B cell (primary cell): ENCODE measurements around the gene BRSK1. TPM values are rescaled to one million over a fixed set of nuclear protein-coding genes. Genes with fewer than 3 reads are reported as not detected.

ENCODE experiments used
- ATAC-seq: fragments of 200-7000 bp; cut with Tn5 transposase; one replicate; pipeline ENCODE4 v1.10.0; 2021; ENCODE audit warnings: low read depth, mild to moderate bottlenecking, moderate number of reproducible peaks, moderate library complexity
- CTCF ChIA-PET: fragments of 350-600 bp; sonication (Branson Sonifier 250); formaldehyde crosslinking; loops from one replicate; lab custom pipeline; 2021; ENCODE audit warnings: antibody characterized with exemption, inconsistent platforms; lab: Charles Lee
- POLR2A ChIA-PET: fragments of 350-600 bp; sonication (Branson Sonifier 250); formaldehyde crosslinking; loops from one replicate; lab custom pipeline; 2021; ENCODE audit warnings: antibody characterized with exemption; lab: Charles Lee
- DNase-seq: peaks from one replicate; pipeline ENCODE4 v3.0.0; 2013
- H2AFZ ChIP-seq: 2 replicates; pipeline ENCODE4 v1.6.1; 2012; ENCODE audit warnings: mild to moderate bottlenecking, low read depth, low read length; ENCODE audit not compliant: insufficient read depth, poor library complexity, severe bottlenecking
- H3K27ac ChIP-seq, 2 donors: 1 replicate in 1 of 2; 2 replicates in 1 of 2; pipeline ENCODE4 v1.5.1; 2012 to 2013; ENCODE audit warnings: low read length in 2 of 2, mild to moderate bottlenecking in 2 of 2, moderate library complexity in 1 of 2
- H3K27me3 ChIP-seq, 4 experiments: fragments of 200-600 bp in 1 of 4; sonication (generic) in 1 of 4; replicated peaks in 1 of 4; 1 replicate in 2 of 4; 2 replicates in 2 of 4; pipeline versions ENCODE4 v1.6.1 to v1.7.0; 2013 to 2016; ENCODE audit warnings: low read length in 3 of 4, mild to moderate bottlenecking in 2 of 4, mixed read lengths in 1 of 4, moderate library complexity in 1 of 4; ENCODE audit not compliant: insufficient read depth in 4 of 4, control insufficient read depth in 3 of 4; ENCODE audit errors: control extremely low read depth in 1 of 4
- H3K36me3 ChIP-seq, 2 experiments: replicated peaks in 1 of 2; 1 replicate in 1 of 2; 2 replicates in 1 of 2; pipeline versions ENCODE4 v1.6.1 to v1.7.1; 2013; ENCODE audit warnings: low read length in 1 of 2; ENCODE audit not compliant: insufficient read depth in 2 of 2, control insufficient read depth in 1 of 2; ENCODE audit errors: control extremely low read depth in 1 of 2, extremely low read depth in 1 of 2
- H3K4me1 ChIP-seq, 2 donors: fragments of 200-600 bp in 1 of 2; sonication (generic) in 1 of 2; 1 replicate in 1 of 2; 2 replicates in 1 of 2; pipeline versions ENCODE4 v1.5.1 to v1.6.1; 2013 to 2017; ENCODE audit warnings: low read length in 2 of 2; ENCODE audit not compliant: control insufficient read depth in 2 of 2, insufficient read depth in 2 of 2
- H3K4me2 ChIP-seq: replicated peaks from 2 replicates; pipeline ENCODE3; 2012; ENCODE audit warnings: mild to moderate bottlenecking, low read depth, low read length; ENCODE audit not compliant: poor library complexity, severe bottlenecking
- H3K4me3 ChIP-seq, 5 experiments: fragments of 200-600 bp in 1 of 5; sonication (generic) in 1 of 5; 1 replicate in 3 of 5; 2 replicates in 2 of 5; pipeline versions ENCODE4 v1.5.1 to v1.7.0; 2011 to 2016; ENCODE audit warnings: low read length in 4 of 5, mild to moderate bottlenecking in 4 of 5, low read depth in 2 of 5, control low read depth in 1 of 5, moderate library complexity in 1 of 5; ENCODE audit not compliant: insufficient read depth in 1 of 5; ENCODE audit errors: control extremely low read depth in 1 of 5, extremely low read depth in 1 of 5
- H3K79me2 ChIP-seq: fragments of 200-600 bp; sonication (generic); one replicate; pipeline ENCODE4 v1.6.0; 2016; ENCODE audit warnings: low read length; ENCODE audit not compliant: control insufficient read depth, insufficient read depth
- H3K9ac ChIP-seq: fragments of 200-600 bp; sonication (generic); 2 replicates; pipeline ENCODE4 v1.6.1; 2017; ENCODE audit warnings: mild to moderate bottlenecking, low read length, moderate library complexity
- H3K9me3 ChIP-seq, 3 donors: one replicate each; pipeline versions ENCODE4 v1.6.1 to v1.7.1; 2013; ENCODE audit warnings: low read length in 2 of 3; ENCODE audit not compliant: control insufficient read depth in 2 of 3, insufficient read depth in 1 of 3; ENCODE audit errors: control extremely low read depth in 1 of 3
- H4K20me1 ChIP-seq: 2 replicates; pipeline ENCODE4 v1.6.0; 2012; ENCODE audit warnings: mild to moderate bottlenecking, low read length; ENCODE audit not compliant: insufficient read depth, control insufficient read depth, poor library complexity, severe bottlenecking
- H3K27ac Mint-ChIP-seq: one replicate; pipeline ENCODE4 v1.8.0; 2021; ENCODE audit warnings: mixed read lengths
- H3K27me3 Mint-ChIP-seq: one replicate; pipeline ENCODE4 v1.8.0; 2021; ENCODE audit warnings: mixed read lengths
- H3K4me1 Mint-ChIP-seq: one replicate; pipeline ENCODE4 v1.8.0; 2021; ENCODE audit warnings: mixed read lengths
- H3K4me3 Mint-ChIP-seq: one replicate; pipeline ENCODE4 v1.8.0; 2021; ENCODE audit warnings: mixed read lengths
- H3K9me3 Mint-ChIP-seq: one replicate; pipeline ENCODE4 v1.8.0; 2022; ENCODE audit warnings: mixed read lengths; ENCODE audit not compliant: insufficient read depth
- EZH2 ChIP-seq: IDR thresholded peaks from 2 replicates; pipeline ENCODE4 v1.6.1; 2012; ENCODE audit warnings: borderline replicate concordance, low read depth, mild to moderate bottlenecking, moderate library complexity, low read length; ENCODE audit not compliant: insufficient read depth, poor library complexity, severe bottlenecking
- WGBS: methylation state at CpG from one replicate; pipeline ENCODE4 v1.1.5; 2013; ENCODE audit warnings: missing lambda C conversion rate; ENCODE audit not compliant: insufficient coverage; 5-methylcytosine and 5-hydroxymethylcytosine counted together
- intact Hi-C: fragments of 100-400 bp; cut with micrococcal nuclease; formaldehyde crosslinking; loops from one replicate; pipeline ENCODE4 v1.10.0; 2022
- polyA plus RNA-seq: library from polyadenylated mRNA; depleted of rRNA; stranded (reverse); fragments of >200 nt; gene quantifications from 2 replicates; pipeline ENCODE4 v1.2.3, GENCODE V29; 2012
- total RNA-seq, 2 donors: library from RNA; stranded (reverse); fragments of 120-200 nt in 1 of 2; gene quantifications; 1 replicate in 1 of 2; 2 replicates in 1 of 2; pipeline versions ENCODE4 v1.2.3 to v1.2.4, GENCODE V29; 2013 to 2022
- TF ChIP-seq, protein P1 (sequence below): fragments of 200-600 bp; IDR thresholded peaks from one replicate; pipeline ENCODE4 v1.8.0; 2022; ENCODE audit warnings: antibody characterized with exemption, mild to moderate bottlenecking

Gene BRSK1
- total and polyA plus RNA-seq, 2 donors (not counting 1 experiment from before 2014, with no cell fraction given) = 0.94 to 1.4 TPM

GRCh38 chr19:55300886-55301458, 17.2 kb downstream of the BRSK1 start:
- Histone ChIP-seq H3K9ac (no peak overlapping the region), H3K27me3 (no peaks in the 10 kb centered on the region), H2AFZ (peak overlapping the region; percentile 94), H3K4me3 (peak overlapping the region in 2 of 5 experiments; percentile 46 to 52), H3K27ac (no peak overlapping the region), H4K20me1 (no peaks in the 10 kb centered on the region), H3K79me2 (no peaks in the 10 kb centered on the region), H3K4me1 (peaks cover 8 to 15% of the 10 kb centered on the region in 2 donors), H3K9me3 (peaks cover 0 to 5% (median 0%) of the 10 kb centered on the region in 3 donors), H3K36me3 (no peaks in the 10 kb centered on the region), H3K4me2 (peak overlapping the region; percentile 88)
- Mint-ChIP-seq H3K27ac (no peak overlapping the region), H3K9me3 (no peaks in the 10 kb centered on the region), H3K4me1 (peaks cover 12% of the 10 kb centered on the region), H3K4me3 (peak overlapping the region; percentile 90), H3K27me3 (peaks cover 6% of the 10 kb centered on the region)
- CTCF ChIA-PET = interaction anchor here (0.7 to 3.5 kb wide), 15 partner anchors 9 to 203 kb away, joined by 3 to 27 read pairs (median 6); partner anchors contain the start of genes HSPBP1, KMT5C, PPP6R1 and TMEM238
- intact Hi-C loops = loop anchor here (1.0 to 5.0 kb wide), 2 partner anchors 84 to 201 kb away; partner anchors contain the start of gene RPL28
- DNase-seq (no peak), ATAC-seq (no peak)
- POLR2A ChIA-PET = interaction anchor here (1.1 kb wide), 1 partner anchor 21 kb away, joined by 3 read pairs; the partner anchor contains the start of gene HSPBP1
- TF ChIP-seq, protein P1, sequence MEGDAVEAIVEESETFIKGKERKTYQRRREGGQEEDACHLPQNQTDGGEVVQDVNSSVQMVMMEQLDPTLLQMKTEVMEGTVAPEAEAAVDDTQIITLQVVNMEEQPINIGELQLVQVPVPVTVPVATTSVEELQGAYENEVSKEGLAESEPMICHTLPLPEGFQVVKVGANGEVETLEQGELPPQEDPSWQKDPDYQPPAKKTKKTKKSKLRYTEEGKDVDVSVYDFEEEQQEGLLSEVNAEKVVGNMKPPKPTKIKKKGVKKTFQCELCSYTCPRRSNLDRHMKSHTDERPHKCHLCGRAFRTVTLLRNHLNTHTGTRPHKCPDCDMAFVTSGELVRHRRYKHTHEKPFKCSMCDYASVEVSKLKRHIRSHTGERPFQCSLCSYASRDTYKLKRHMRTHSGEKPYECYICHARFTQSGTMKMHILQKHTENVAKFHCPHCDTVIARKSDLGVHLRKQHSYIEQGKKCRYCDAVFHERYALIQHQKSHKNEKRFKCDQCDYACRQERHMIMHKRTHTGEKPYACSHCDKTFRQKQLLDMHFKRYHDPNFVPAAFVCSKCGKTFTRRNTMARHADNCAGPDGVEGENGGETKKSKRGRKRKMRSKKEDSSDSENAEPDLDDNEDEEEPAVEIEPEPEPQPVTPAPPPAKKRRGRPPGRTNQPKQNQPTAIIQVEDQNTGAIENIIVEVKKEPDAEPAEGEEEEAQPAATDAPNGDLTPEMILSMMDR = no peak
- TF ChIP-seq EZH2 = no peak
- 76% methylated on average over 12 of the region's 15 CpGs for WGBS
